HEK293T (cell line): ENCODE results near the gene MIPOL1.

Experiments used
- CTCF ChIA-PET: fragments of 350-600 bp; formaldehyde crosslinking; extraction: SDS; loops from one replicate; lab custom pipeline; 2021; ENCODE audit warnings: antibody characterized with exemption, inconsistent platforms; lab: Yijun Ruan, JAX
- POLR2A ChIA-PET: fragments of 350-600 bp; formaldehyde crosslinking; extraction: SDS; loops from one replicate; lab custom pipeline; 2020; ENCODE audit warnings: antibody characterized with exemption, inconsistent platforms; lab: Yijun Ruan, JAX
- DNase-seq: peaks from one replicate; pipeline ENCODE4 v3.0.0; 2012; ENCODE audit warnings: mixed read lengths; ENCODE audit errors: extremely low spot score
- ARNT ChIP-seq: fragments of 450-650 bp; IDR thresholded peaks from 2 replicates; pipeline ENCODE4 v1.6.1; 2017; ENCODE audit warnings: mild to moderate bottlenecking
- BHLHE40 ChIP-seq: fragments of 450-650 bp; IDR thresholded peaks from 2 replicates; pipeline ENCODE4 v1.6.1; 2016; ENCODE audit warnings: mild to moderate bottlenecking, moderate library complexity, borderline replicate concordance
- CTBP1 ChIP-seq: fragments of 450-650 bp; IDR thresholded peaks from 2 replicates; pipeline ENCODE4 v1.6.1; 2016; ENCODE audit warnings: borderline replicate concordance
- ELF4 ChIP-seq: fragments of 450-650 bp; IDR thresholded peaks from 2 replicates; pipeline ENCODE4 v1.6.1; 2017; ENCODE audit warnings: antibody characterized with exemption
- FOXA1 ChIP-seq: fragments of 450-650 bp; IDR thresholded peaks from 2 replicates; pipeline ENCODE4 v1.6.1; 2016; ENCODE audit warnings: mild to moderate bottlenecking
- FOXK2 ChIP-seq: fragments of 450-650 bp; IDR thresholded peaks from 2 replicates; pipeline ENCODE4 v1.6.1; 2016; ENCODE audit warnings: mild to moderate bottlenecking
- FOXM1 ChIP-seq: fragments of 450-650 bp; IDR thresholded peaks from 2 replicates; pipeline ENCODE4 v1.6.1; 2017; ENCODE audit warnings: mild to moderate bottlenecking, borderline replicate concordance
- HDGF ChIP-seq: fragments of 450-650 bp; IDR thresholded peaks from 2 replicates; pipeline ENCODE4 v1.6.1; 2017; ENCODE audit warnings: antibody characterized with exemption, borderline replicate concordance
- L3MBTL2 ChIP-seq: fragments of 450-650 bp; conservative IDR thresholded peaks from 2 replicates; pipeline ENCODE4 v1.6.1; 2016; ENCODE audit warnings: mild to moderate bottlenecking
- LEF1 ChIP-seq: fragments of 450-650 bp; IDR thresholded peaks from 2 replicates; pipeline ENCODE4 v1.6.1; 2017; ENCODE audit warnings: mild to moderate bottlenecking, borderline replicate concordance
- NFRKB ChIP-seq: fragments of 450-650 bp; IDR thresholded peaks from 2 replicates; pipeline ENCODE4 v1.6.1; 2016; ENCODE audit warnings: mild to moderate bottlenecking, moderate library complexity
- SP1 ChIP-seq: fragments of 450-650 bp; IDR thresholded peaks from 2 replicates; pipeline ENCODE4 v1.6.1; 2017
- SUZ12 ChIP-seq: fragments of 450-650 bp; IDR thresholded peaks from 2 replicates; pipeline ENCODE4 v1.6.1; 2016; ENCODE audit warnings: mild to moderate bottlenecking
- TARDBP ChIP-seq: fragments of 450-650 bp; IDR thresholded peaks from 2 replicates; pipeline ENCODE4 v1.6.1; 2016
- ZNF384 ChIP-seq: fragments of 450-650 bp; IDR thresholded peaks from 2 replicates; pipeline ENCODE4 v1.6.1; 2016
- TF ChIP-seq, protein P1 (sequence below): fragments of 450-650 bp; IDR thresholded peaks from 2 replicates; pipeline ENCODE4 v1.6.1; 2016

Gene MIPOL1

DNA sequence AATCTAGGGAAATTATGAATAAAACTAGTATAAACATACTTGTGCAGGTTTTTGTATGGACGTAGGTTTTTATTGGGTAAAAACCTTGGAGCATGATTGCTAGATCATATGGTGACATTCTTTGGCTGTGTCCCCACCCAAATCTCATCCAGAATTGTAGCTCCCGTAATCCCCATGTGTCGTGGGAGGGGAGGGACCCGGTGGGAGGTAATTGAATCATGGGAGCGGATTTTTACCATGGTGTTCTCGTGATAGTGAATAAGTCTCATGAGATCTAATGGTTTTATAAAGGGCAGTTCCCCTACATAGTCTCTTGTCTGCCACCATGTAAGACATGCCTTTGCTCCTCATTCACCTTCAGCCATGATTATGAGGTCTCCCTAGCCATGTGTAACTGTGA lies 276.5 kb downstream of the MIPOL1 start:
- CTCF ChIA-PET: no interaction called here
- POLR2A ChIA-PET: no interaction called here
- no peak for DNase-seq
- TF ChIP-seq L3MBTL2: no peak
- no peak for TF ChIP-seq CTBP1
- TF ChIP-seq SP1: no peak
- TF ChIP-seq FOXK2: no peak
- TF ChIP-seq NFRKB: no peak
- TF ChIP-seq ARNT: no peak
- TF ChIP-seq, protein P1, sequence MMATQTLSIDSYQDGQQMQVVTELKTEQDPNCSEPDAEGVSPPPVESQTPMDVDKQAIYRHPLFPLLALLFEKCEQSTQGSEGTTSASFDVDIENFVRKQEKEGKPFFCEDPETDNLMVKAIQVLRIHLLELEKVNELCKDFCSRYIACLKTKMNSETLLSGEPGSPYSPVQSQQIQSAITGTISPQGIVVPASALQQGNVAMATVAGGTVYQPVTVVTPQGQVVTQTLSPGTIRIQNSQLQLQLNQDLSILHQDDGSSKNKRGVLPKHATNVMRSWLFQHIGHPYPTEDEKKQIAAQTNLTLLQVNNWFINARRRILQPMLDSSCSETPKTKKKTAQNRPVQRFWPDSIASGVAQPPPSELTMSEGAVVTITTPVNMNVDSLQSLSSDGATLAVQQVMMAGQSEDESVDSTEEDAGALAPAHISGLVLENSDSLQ: no peak
- no peak for TF ChIP-seq ZNF384
- no peak for TF ChIP-seq LEF1
- TF ChIP-seq SUZ12: no peak
- no peak for TF ChIP-seq BHLHE40
- TF ChIP-seq FOXM1: no peak
- no peak for TF ChIP-seq HDGF
- TF ChIP-seq TARDBP: no peak
- no peak for TF ChIP-seq ELF4
- no peak for TF ChIP-seq FOXA1

DNA sequence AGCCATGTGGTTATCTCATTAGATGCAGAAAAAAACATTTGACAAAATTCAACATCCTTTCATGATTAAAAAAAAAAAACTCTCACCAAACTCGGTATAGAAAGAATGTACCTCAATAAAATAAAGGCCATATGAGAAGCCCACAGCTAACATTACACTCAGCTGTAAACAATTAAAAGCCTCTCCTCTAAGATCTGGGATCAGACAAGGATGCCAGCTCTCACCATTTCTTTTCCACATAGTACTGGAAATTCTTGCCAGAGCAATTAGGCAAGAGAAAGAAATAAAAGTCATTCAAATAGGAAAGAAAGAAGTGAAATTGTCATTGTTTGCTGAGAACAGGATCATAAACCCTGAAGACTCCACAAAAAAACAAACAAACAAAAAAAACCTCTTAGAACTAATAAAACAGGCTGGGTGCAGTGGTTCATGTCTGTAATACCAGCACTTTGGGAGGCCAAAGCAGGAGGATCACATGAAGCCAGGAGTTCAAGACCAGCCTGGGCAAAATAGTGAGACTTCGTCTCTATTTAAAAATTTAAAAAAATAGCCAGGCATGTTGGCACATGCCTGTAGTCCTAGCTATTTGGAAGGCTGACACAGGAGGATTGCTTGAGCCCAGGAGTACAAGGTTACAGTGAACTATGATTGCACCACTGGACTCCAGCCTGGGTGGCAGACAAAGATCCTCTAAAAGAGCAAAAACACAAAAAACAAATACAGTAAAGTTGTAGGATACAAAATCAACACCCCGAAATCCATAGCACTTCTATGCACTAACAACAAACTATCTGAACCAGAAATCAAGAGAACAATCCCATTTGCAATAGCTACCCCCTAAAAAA lies 282.9 kb downstream of the MIPOL1 start:
- DNase-seq: no peak
- CTCF ChIA-PET: no interaction called here
- no peak for TF ChIP-seq TARDBP
- no peak for TF ChIP-seq HDGF
- no peak for TF ChIP-seq CTBP1
- TF ChIP-seq, protein P1: no peak
- TF ChIP-seq FOXA1: no peak
- no peak for TF ChIP-seq ELF4
- TF ChIP-seq SUZ12: no peak
- TF ChIP-seq FOXM1: no peak
- TF ChIP-seq BHLHE40: no peak
- no peak for TF ChIP-seq NFRKB
- no peak for TF ChIP-seq FOXK2
- TF ChIP-seq LEF1: no peak
- no peak for TF ChIP-seq ARNT
- TF ChIP-seq ZNF384: no peak
- no peak for TF ChIP-seq SP1
- TF ChIP-seq L3MBTL2: no peak
- POLR2A ChIA-PET: no interaction called here

DNA sequence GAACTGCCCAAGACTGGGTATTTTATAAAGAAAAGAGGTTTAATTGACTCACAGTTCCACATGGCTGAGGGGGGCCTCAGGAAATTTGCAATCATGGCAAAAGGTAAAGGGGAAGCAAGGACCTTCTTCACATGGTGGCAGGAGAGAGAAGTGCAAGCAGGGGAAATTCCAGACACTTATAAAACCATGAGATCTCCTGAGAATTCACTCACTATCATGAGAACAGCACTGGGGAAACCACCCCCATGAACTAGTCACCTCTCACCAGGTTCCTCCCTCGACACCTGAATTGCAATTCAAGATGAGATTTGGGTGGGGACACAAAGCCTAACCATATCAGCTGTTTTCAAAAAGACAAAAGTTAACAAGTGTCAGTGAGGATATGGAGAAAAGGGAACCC lies 284.7 kb downstream of the MIPOL1 start:
- no peak for TF ChIP-seq ZNF384
- TF ChIP-seq, protein P1: no peak
- no peak for TF ChIP-seq BHLHE40
- TF ChIP-seq TARDBP: no peak
- no peak for TF ChIP-seq SUZ12
- TF ChIP-seq LEF1: no peak
- no peak for TF ChIP-seq FOXM1
- TF ChIP-seq ARNT: no peak
- no peak for TF ChIP-seq FOXA1
- TF ChIP-seq CTBP1: no peak
- no peak for TF ChIP-seq HDGF
- no peak for TF ChIP-seq NFRKB
- TF ChIP-seq FOXK2: no peak
- TF ChIP-seq SP1: no peak
- no peak for TF ChIP-seq L3MBTL2
- TF ChIP-seq ELF4: no peak
- no peak for DNase-seq
- POLR2A ChIA-PET: no interaction called here
- CTCF ChIA-PET: no interaction called here

DNA sequence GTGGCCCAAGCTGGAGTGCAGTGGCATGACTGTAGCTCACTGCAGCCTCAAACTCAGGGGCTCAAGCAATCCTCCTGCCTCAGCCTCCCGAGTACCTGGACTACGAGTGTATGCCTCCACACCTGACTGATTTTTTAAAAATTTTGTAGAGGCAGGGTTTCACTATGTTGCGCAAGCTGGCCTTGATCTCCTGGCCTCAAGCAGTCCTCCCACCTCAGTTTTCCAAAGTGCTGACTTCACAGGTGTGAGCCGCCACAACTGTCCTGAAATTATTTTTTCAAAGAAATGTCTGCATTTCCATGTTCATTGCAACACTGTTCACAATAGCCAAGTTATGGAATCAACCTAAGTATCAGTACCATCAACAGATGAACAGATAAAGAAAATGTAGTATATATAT lies 285.9 kb downstream of the MIPOL1 start:
- TF ChIP-seq ARNT (no peak), LEF1 (no peak), FOXK2 (no peak), NFRKB (no peak), FOXM1 (no peak), SUZ12 (no peak), CTBP1 (no peak), ZNF384 (no peak), ELF4 (no peak), SP1 (no peak), TARDBP (no peak), FOXA1 (no peak)
- TF ChIP-seq, protein P1: no peak
- POLR2A ChIA-PET: no interaction called here
- CTCF ChIA-PET: no interaction called here
- DNase-seq: no peak

DNA sequence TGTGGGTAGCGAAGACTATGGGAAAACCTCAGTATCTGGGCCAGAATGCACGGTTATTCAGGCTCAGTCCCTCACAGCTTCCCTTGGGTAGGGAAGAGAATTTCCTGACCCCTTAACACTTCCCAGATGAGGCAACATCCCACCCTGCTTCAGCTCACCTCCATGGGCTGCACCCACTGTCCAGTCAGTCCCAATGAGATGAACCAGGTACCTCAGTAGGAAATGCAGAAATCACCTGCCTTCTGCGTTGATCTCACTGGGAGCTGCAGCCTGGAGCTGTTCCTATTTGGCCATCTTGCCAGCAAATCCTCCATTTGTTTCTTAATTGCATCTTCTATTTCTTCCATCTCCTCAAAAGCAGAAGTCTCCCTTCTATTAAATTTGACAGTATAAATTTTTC lies 292.9 kb downstream of the MIPOL1 start:
- CTCF ChIA-PET: no interaction called here
- TF ChIP-seq SP1 (no peak), TARDBP (no peak), ELF4 (no peak), ARNT (no peak), FOXM1 (no peak), ZNF384 (no peak), LEF1 (no peak), L3MBTL2 (no peak), NFRKB (no peak), HDGF (no peak)
- no peak for DNase-seq
- POLR2A ChIA-PET: no interaction called here
